OCI-LY1 (cell line): Measurements from ENCODE around the gene PATJ.
"Not testable (repeated sequence)": the region's sequence is repeated elsewhere in the genome, so short reads cannot be mapped to it uniquely, and the experiment has no call there.

ENCODE experiments used
- H2AFZ ChIP-seq: fragments of 200-600 bp; sonication (generic), shearing (Covaris generic); 2 replicates; pipeline ENCODE4 v1.6.0; 2014; ENCODE audit warnings: antibody characterized with exemption, mild to moderate bottlenecking, low read length
- H3F3A ChIP-seq: fragments of 200-600 bp; sonication (generic), shearing (Covaris generic); 2 replicates; pipeline ENCODE4 v1.6.0; 2014; ENCODE audit warnings: mild to moderate bottlenecking, antibody characterized with exemption, low read length, moderate library complexity; ENCODE audit not compliant: insufficient read depth
- H3K27ac ChIP-seq: fragments of 200-600 bp; sonication (generic); 2 replicates; pipeline ENCODE4 v1.5.1; 2014; ENCODE audit warnings: low read length, mixed run types, mild to moderate bottlenecking, low read depth; ENCODE audit not compliant: poor library complexity, severe bottlenecking
- H3K27me3 ChIP-seq: fragments of 200-600 bp; sonication (generic); 2 replicates; pipeline ENCODE4 v1.6.0; 2014; ENCODE audit warnings: antibody characterized with exemption, mild to moderate bottlenecking, low read length, moderate library complexity; ENCODE audit not compliant: insufficient read depth
- H3K36me3 ChIP-seq: fragments of 200-600 bp; sonication (generic); 2 replicates; pipeline ENCODE4 v1.6.1; 2014; ENCODE audit warnings: mild to moderate bottlenecking, antibody characterized with exemption, low read length, moderate library complexity, mixed read lengths; ENCODE audit not compliant: insufficient read depth
- H3K4me1 ChIP-seq: fragments of 200-600 bp; sonication (generic); 2 replicates; pipeline ENCODE4 v1.5.1; 2014; ENCODE audit warnings: mild to moderate bottlenecking, low read length, moderate library complexity; ENCODE audit not compliant: insufficient read depth, severe bottlenecking
- H3K4me2 ChIP-seq: fragments of 200-600 bp; sonication (generic), shearing (Covaris generic); 2 replicates; pipeline ENCODE4 v1.6.1; 2014; ENCODE audit warnings: low read length
- H3K4me3 ChIP-seq: fragments of 200-600 bp; sonication (generic); 2 replicates; pipeline ENCODE4 v1.5.1; 2014; ENCODE audit warnings: low read length, low read depth, mild to moderate bottlenecking, mixed read lengths; ENCODE audit not compliant: poor library complexity, severe bottlenecking
- H3K79me2 ChIP-seq: fragments of 200-600 bp; shearing (Covaris generic); 2 replicates; pipeline ENCODE4 v1.6.1; 2016; ENCODE audit warnings: mixed run types, low read length, mixed read lengths; ENCODE audit not compliant: insufficient read depth
- H3K9ac ChIP-seq: fragments of 200-600 bp; sonication (generic), shearing (Covaris generic); 2 replicates; pipeline ENCODE4 v1.6.1; 2014; ENCODE audit warnings: mild to moderate bottlenecking, low read length, mixed read lengths
- H3K9me2 ChIP-seq: fragments of 200-600 bp; sonication (generic), shearing (Covaris generic); 2 replicates; pipeline ENCODE4 v1.6.1; 2014; ENCODE audit warnings: low read depth, mild to moderate bottlenecking, low read length, mixed read lengths
- H3K9me3 ChIP-seq: fragments of 200-600 bp; shearing (Covaris generic); 2 replicates; pipeline ENCODE4 v1.6.1; 2014; ENCODE audit warnings: low read length, mixed read lengths
- H4K20me1 ChIP-seq: fragments of 200-600 bp; sonication (generic), shearing (Covaris generic); 2 replicates; pipeline ENCODE4 v1.6.0; 2016; ENCODE audit warnings: mild to moderate bottlenecking, low read length; ENCODE audit not compliant: insufficient read depth
- EZH2 ChIP-seq: fragments of 200-600 bp; sonication (generic), shearing (Covaris generic); IDR thresholded peaks from 2 replicates; pipeline ENCODE4 v1.8.0; 2017; ENCODE audit warnings: borderline replicate concordance, mixed run types, mild to moderate bottlenecking, antibody characterized with exemption, low read length, moderate library complexity, mixed read lengths
- TF ChIP-seq, protein P1 (sequence below): fragments of 200-600 bp; sonication (generic), shearing (Covaris generic); IDR thresholded peaks from 2 replicates; pipeline ENCODE4 v1.5.1; 2017; ENCODE audit warnings: mild to moderate bottlenecking, antibody characterized with exemption, low read length, moderate library complexity, mixed read lengths

The PATJ gene

DNA sequence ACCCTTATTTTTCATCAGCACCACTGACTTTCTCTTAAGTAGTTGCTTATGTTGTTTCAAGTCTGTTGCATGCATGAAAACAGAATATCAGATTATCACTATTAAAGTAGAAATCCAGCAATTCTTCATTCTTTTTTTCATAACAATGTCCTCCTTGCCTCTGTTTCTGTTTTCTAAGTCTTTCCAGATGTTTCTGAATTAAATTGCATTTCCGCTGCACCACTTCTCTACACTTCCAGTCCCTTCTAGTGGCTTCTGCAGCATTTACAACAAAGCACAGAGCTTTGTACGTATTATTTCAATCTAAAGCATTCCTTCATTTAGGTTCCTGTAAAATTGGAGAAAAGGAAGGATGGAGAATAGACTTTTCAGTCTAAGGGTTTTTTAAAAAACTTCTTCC, 42.4 kb downstream of the PATJ start:
- TF ChIP-seq EZH2 = no peak
- TF ChIP-seq, protein P1, sequence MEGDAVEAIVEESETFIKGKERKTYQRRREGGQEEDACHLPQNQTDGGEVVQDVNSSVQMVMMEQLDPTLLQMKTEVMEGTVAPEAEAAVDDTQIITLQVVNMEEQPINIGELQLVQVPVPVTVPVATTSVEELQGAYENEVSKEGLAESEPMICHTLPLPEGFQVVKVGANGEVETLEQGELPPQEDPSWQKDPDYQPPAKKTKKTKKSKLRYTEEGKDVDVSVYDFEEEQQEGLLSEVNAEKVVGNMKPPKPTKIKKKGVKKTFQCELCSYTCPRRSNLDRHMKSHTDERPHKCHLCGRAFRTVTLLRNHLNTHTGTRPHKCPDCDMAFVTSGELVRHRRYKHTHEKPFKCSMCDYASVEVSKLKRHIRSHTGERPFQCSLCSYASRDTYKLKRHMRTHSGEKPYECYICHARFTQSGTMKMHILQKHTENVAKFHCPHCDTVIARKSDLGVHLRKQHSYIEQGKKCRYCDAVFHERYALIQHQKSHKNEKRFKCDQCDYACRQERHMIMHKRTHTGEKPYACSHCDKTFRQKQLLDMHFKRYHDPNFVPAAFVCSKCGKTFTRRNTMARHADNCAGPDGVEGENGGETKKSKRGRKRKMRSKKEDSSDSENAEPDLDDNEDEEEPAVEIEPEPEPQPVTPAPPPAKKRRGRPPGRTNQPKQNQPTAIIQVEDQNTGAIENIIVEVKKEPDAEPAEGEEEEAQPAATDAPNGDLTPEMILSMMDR = no peak
- H3K9me2 ChIP-seq = no peaks in the 10 kb centered on the region
- no peaks in the 10 kb centered on the region for H3K79me2 ChIP-seq
- H3K36me3 ChIP-seq = 0 out of 2 replicates have a peak, but pooled peaks cover 5% of the 10 kb centered on the region
- H3K27me3 ChIP-seq = no peaks in the 10 kb centered on the region
- H3K27ac ChIP-seq = no peak overlapping the region
- no peak overlapping the region for H2AFZ ChIP-seq
- H3K9me3 ChIP-seq = no peaks in the 10 kb centered on the region
- no peak overlapping the region for H3K9ac ChIP-seq
- H3K4me3 ChIP-seq = no peak overlapping the region
- H3K4me2 ChIP-seq = no peak overlapping the region
- no peaks in the 10 kb centered on the region for H4K20me1 ChIP-seq
- H3F3A ChIP-seq = no peaks in the 10 kb centered on the region
- H3K4me1 ChIP-seq = peaks cover 13% of the 10 kb centered on the region

DNA sequence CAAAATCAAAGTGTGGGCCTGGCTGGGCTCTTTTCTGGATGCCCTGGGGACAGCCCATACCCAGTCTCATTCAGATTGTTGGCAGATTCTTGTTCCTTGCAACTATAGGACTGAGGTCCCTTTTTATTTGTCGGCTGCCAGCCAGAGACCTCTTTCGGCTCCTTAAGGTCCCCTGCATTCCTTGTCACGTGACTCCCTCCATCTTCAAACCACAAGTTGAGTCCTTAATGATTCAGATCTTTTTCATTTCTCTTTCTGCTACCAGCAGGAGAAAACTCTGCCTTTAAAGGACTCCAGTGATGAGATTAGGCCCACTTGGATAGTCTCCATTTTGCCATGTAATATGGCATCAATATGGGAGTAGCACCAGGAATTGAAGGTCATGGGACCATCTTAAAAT, 48.6 kb downstream of the PATJ start:
- Histone ChIP-seq H3F3A (no peaks in the 10 kb centered on the region), H4K20me1 (no peaks in the 10 kb centered on the region)

DNA sequence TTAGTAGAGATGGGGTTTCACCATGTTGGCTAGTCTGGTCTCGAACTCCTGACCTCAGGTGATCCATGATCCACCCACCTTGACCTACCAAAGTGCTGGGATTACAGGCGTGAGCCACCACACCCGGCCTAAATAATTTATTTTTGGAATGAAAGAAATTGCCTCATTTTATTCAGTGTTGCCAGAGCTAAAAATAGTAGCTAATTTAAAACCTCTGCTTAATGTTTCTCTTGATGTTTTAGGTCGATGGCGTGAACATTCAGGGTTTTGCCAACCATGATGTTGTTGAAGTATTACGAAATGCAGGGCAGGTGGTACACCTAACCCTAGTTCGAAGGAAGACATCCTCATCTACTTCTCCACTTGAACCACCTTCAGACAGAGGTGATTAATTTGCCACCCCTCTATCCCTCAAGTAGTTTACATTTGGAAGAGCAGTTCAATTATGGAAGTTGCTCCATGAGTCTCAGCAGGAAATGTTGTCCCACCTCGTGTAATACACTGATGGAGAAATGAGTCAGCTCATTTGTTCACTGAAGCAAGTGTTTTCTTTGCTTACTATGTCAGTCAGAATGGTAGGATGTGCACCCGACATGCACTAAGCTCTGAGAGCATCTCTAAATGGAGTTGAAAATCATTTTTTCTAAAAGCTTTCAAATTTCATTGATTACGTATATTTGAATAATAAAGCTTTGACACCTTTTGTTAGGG, 54.9 kb downstream of the PATJ start:
- Histone ChIP-seq H3K9me3 (no peaks in the 10 kb centered on the region), H3K4me2 (no peak overlapping the region), H3K9me2 (no peaks in the 10 kb centered on the region), H3K4me3 (no peak overlapping the region), H3K79me2 (no peaks in the 10 kb centered on the region), H2AFZ (no peak overlapping the region), H3K36me3 (peaks cover 21% of the 10 kb centered on the region), H3F3A (no peaks in the 10 kb centered on the region), H3K27me3 (no peaks in the 10 kb centered on the region), H3K27ac (no peak overlapping the region), H3K4me1 (no peaks in the 10 kb centered on the region), H3K9ac (no peak overlapping the region), H4K20me1 (no peaks in the 10 kb centered on the region)
- TF ChIP-seq, protein P1 = no peak
- TF ChIP-seq EZH2 = no peak

More for the DNA sequence above, 48.6 kb downstream of the PATJ start:
- TF ChIP-seq, protein P1 = no peak
- TF ChIP-seq EZH2 = no peak
- Histone ChIP-seq H3K9ac (no peak overlapping the region), H3K4me3 (no peak overlapping the region), H3K4me1 (no peaks in the 10 kb centered on the region), H2AFZ (no peak overlapping the region), H3K9me3 (no peaks in the 10 kb centered on the region), H3K4me2 (no peak overlapping the region), H3K27ac (no peak overlapping the region), H3K27me3 (no peaks in the 10 kb centered on the region), H3K36me3 (0 out of 2 replicates have a peak, but pooled peaks cover 5% of the 10 kb centered on the region), H3K9me2 (no peaks in the 10 kb centered on the region), H3K79me2 (no peaks in the 10 kb centered on the region)

DNA sequence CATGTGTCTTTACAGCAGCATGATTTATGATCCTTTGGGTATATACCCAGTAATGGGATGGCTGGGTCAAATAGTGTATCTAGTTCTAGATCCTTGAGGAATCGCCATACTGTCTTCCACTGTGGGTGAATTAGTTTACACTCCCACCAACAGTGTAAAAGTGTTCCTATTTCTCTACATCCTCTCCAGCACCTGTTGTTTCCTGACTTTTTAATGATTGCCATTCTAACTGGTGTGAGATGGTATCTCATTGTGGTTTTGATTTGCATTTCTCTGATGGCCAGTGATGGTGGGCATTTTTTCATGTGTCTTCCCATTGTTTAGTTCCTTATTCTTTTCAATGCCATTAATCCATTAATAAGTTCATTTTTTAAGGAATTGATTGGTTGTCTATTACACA, 58.8 kb downstream of the PATJ start:
- not testable (repeated sequence) for H3K9ac ChIP-seq, H3K9me3 ChIP-seq, H3K27me3 ChIP-seq, H3F3A ChIP-seq, H3K4me3 ChIP-seq, H4K20me1 ChIP-seq, H3K4me1 ChIP-seq, H2AFZ ChIP-seq, H3K4me2 ChIP-seq, H3K79me2 ChIP-seq, H3K27ac ChIP-seq, H3K9me2 ChIP-seq
- H3K36me3 ChIP-seq = peaks cover 37% of the 10 kb centered on the region
